Psoas muscle (tissue), 8 donors: ENCODE data around the gene TEKT4. TPM values are rescaled to one million over a fixed set of nuclear protein-coding genes. Genes with fewer than 3 reads are reported as not detected.
"Not testable (repeated sequence)": the region's sequence is repeated elsewhere in the genome, so short reads cannot be mapped to it uniquely, and the experiment has no call there.

Experiments used
- ATAC-seq, 4 donors: fragments of 200-7000 bp; cut with Tn5 transposase; one replicate each; pipeline ENCODE4 v1.9.1; 2020; ENCODE audit warnings: moderate library complexity in 3 of 4, mild to moderate bottlenecking in 2 of 4
- DNase-seq, 2 donors: peaks; one replicate each; pipeline ENCODE4 v3.0.0-alpha.2; 2020
- H3K27ac ChIP-seq: fragments of 200-600 bp; one replicate; pipeline ENCODE4 v1.8.0; 2022
- H3K27me3 ChIP-seq, 3 donors: fragments of 200-600 bp in 1 of 3; one replicate each; pipeline versions ENCODE4 v1.6.1 to v1.8.0; 2013 to 2022; ENCODE audit warnings: low read length in 2 of 3, mild to moderate bottlenecking in 2 of 3, moderate library complexity in 1 of 3; ENCODE audit not compliant: insufficient read depth in 3 of 3
- H3K36me3 ChIP-seq, 2 donors: fragments of 200-600 bp in 1 of 2; one replicate each; pipeline versions ENCODE4 v1.6.1 to v1.8.0; 2013 to 2022; ENCODE audit warnings: low read depth in 1 of 2, mild to moderate bottlenecking in 1 of 2, moderate library complexity in 1 of 2; ENCODE audit not compliant: insufficient read depth in 1 of 2
- H3K4me1 ChIP-seq: fragments of 200-600 bp; one replicate; pipeline ENCODE4 v1.8.0; 2022
- H3K4me3 ChIP-seq: fragments of 200-600 bp; one replicate; pipeline ENCODE4 v1.8.0; 2022; ENCODE audit warnings: mild to moderate bottlenecking
- H3K9me3 ChIP-seq: fragments of 200-600 bp; one replicate; pipeline ENCODE4 v1.8.0; 2022
- WGBS, 3 donors: extraction: QIAGEN DNeasy Blood & Tissue Kit; methylation state at CpG; one replicate each; pipeline versions ENCODE4 v1.1.6 to v1.1.7; 2013; 5-methylcytosine and 5-hydroxymethylcytosine counted together
- intact Hi-C, 2 donors: fragments of 100-400 bp; cut with DNase I; formaldehyde crosslinking; loops; one replicate each; pipeline versions ENCODE4 v1.11.0 to v1.14.2; 2022
- polyA plus RNA-seq, 3 donors: library from polyadenylated mRNA; stranded (reverse); fragments of 200-250 nt; gene quantifications; one replicate each; pipeline ENCODE4 v1.2.3, GENCODE V29; 2013
- total RNA-seq, 4 donors: library from RNA; stranded (reverse); fragmentation: NEBNext Ultra II Directional in 2 of 4; extraction: Animal tissue kit (Norgen Biotek cat#: 25700) in 2 of 4; gene quantifications; one replicate each; pipeline versions ENCODE4 v1.2.1 to v1.2.4, GENCODE V29; 2021 to 2023
- TF ChIP-seq, protein P1 (sequence below): fragments of 200-600 bp; IDR thresholded peaks from one replicate; pipeline ENCODE4 v1.8.0; 2022; ENCODE audit warnings: antibody characterized with exemption
- donor health status: healthy with polysubstance abuse.
- donor health status: DM: no; HTN: no; CAD: no; lungs with moderate emphysema.
- donor health status: Bipolar disorder and iron deficiency.
- donor health status: healthy.
- donor health status: DM: yes; HTN: yes; CAD: no.
- donor health status: DM: no; HTN: no; CAD: no.
- donor health status: DM: no; HTN: no; CAD: no.
- donor health status: DM: yes; HTN: yes; CAD: no.

Gene TEKT4
- total and polyA plus RNA-seq, 7 donors = 0.14 to 0.19 (median 0.17) TPM; not detected in 4

DNA sequence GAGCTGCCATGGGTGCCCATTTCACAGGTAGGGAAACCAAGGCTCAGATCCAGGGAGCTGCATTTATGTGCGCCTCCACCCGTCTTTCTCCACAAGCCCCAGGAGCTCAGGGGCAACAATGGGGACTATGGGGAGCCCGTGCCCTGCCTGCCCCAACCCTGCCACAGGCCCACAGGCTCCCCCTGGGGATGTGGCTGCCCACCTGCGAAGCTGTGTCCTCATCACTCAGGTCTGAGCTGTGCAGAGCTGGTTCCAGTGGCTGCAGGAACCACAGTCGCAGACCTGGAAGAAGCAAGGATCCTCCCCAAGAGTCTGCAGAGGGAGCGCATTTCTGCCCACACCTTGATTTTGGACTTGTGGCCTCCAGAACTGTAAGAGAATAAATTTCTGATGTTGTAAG, 9.8 kb downstream of the TEKT4 start:
- Histone ChIP-seq H3K4me3 (no peak overlapping the region), H3K36me3 (no peaks in the 10 kb centered on the region), H3K27ac (no peak overlapping the region), H3K4me1 (no peaks in the 10 kb centered on the region), H3K9me3 (no peaks in the 10 kb centered on the region), H3K27me3 (peaks cover 0 to 4% (median 0%) of the 10 kb centered on the region in 3 donors)
- TF ChIP-seq, protein P1, sequence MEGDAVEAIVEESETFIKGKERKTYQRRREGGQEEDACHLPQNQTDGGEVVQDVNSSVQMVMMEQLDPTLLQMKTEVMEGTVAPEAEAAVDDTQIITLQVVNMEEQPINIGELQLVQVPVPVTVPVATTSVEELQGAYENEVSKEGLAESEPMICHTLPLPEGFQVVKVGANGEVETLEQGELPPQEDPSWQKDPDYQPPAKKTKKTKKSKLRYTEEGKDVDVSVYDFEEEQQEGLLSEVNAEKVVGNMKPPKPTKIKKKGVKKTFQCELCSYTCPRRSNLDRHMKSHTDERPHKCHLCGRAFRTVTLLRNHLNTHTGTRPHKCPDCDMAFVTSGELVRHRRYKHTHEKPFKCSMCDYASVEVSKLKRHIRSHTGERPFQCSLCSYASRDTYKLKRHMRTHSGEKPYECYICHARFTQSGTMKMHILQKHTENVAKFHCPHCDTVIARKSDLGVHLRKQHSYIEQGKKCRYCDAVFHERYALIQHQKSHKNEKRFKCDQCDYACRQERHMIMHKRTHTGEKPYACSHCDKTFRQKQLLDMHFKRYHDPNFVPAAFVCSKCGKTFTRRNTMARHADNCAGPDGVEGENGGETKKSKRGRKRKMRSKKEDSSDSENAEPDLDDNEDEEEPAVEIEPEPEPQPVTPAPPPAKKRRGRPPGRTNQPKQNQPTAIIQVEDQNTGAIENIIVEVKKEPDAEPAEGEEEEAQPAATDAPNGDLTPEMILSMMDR = no peak
- ATAC-seq = no peak
- intact Hi-C loops = no loop called here
- no peak for DNase-seq
- 80 to 85% (median 82%) methylated on average over 6 of the region's 6 CpGs for WGBS, 3 donors

- Histone ChIP-seq H3K4me3 (no peak overlapping the region), H3K27me3 (no peaks in the 10 kb centered on the region), H3K9me3 (no peaks in the 10 kb centered on the region), H3K27ac (no peak overlapping the region), H3K36me3 (no peaks in the 10 kb centered on the region), H3K4me1 (no peaks in the 10 kb centered on the region)
- ATAC-seq (no peak), DNase-seq (no peak)
- WGBS, 3 donors = 22 to 29% (median 23%) methylated on average over 4 of the region's 4 CpGs
- intact Hi-C loops = no loop called here
- TF ChIP-seq, protein P1 = no peak
Measured at GRCh38 chr2:94890234-94890633, 19.0 kb downstream of the TEKT4 start.

DNA sequence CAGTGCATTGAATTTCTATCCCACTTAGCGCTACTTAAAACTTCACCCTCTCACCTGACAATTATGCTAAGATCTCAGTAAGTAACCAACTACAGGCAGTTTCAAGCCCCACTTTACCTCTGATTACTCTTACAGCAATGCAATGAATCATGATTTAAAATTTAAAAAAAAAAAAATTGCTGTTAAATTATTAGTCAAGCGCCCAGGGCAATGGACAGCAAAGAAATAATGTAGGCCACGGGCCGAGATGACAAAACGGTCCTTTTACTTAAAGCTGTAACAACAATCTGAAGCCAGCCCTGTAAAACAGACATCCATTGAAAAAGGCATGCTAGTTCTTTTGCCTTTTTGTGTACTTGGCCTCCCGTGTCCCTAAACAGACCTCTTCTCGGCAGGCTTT, 24.0 kb downstream of the TEKT4 start:
- H3K27ac ChIP-seq, H3K4me1 ChIP-seq, ATAC-seq, H3K27me3 ChIP-seq, H3K9me3 ChIP-seq, intact Hi-C loops, DNase-seq, H3K4me3 ChIP-seq, H3K36me3 ChIP-seq: not testable (repeated sequence)
- 63 to 70% (median 67%) methylated on average over 7 of the region's 7 CpGs for WGBS, 3 donors

DNA sequence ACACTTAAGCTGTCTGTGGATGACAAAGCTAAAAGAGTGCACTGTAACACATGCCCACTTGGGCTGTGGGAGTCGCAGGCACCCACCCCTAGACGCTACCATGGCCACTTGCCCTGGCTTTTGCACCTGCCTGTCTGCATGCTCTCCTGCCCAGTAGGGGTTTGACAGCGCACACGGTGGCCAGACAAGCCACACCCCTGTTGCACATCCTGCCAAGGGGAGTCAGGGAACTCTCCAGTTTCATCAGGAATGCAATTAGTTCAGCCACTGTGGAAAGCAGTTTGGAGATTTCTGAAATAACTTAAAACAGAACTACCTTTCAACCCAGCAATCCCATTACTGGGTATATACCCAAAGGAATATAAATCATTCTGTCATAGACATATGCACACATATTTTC, 35.7 kb downstream of the TEKT4 start:
- H3K9me3 ChIP-seq, intact Hi-C loops, H3K27me3 ChIP-seq, H3K27ac ChIP-seq, ATAC-seq, DNase-seq, H3K4me1 ChIP-seq, H3K36me3 ChIP-seq, H3K4me3 ChIP-seq: not testable (repeated sequence)
- WGBS, 3 donors = 30 to 38% (median 37%) methylated on average over 4 of the region's 4 CpGs

DNA sequence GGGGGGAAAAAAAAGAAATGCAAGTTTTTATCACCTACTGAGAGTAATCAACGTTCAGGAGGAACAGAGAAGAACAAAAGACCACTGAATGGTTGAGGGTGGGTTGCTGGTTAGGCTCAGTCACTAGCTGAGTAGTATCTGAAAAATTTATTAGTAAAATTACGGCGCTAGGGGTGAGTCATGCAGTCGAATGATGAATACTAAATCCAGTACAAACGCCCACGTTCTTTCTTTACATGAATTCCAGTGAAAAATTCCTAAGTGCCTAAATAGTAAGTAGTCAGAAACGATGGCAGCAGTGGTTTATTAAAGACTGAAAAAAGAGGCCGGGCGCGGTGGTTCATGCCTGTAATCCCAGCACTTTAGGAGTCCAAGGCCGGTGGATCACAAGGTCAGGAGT, 52.0 kb downstream of the TEKT4 start:
- DNase-seq = no peak
- intact Hi-C loops = no loop called here
- WGBS, 3 donors = 73 to 75% (median 74%) methylated on average over 11 of the region's 11 CpGs
- H3K4me3 ChIP-seq = no peak overlapping the region
- H3K27ac ChIP-seq = no peak overlapping the region
- no peak for ATAC-seq
- TF ChIP-seq, protein P1 = no peak
- no peaks in the 10 kb centered on the region for H3K4me1 ChIP-seq
- H3K27me3 ChIP-seq = no peaks in the 10 kb centered on the region
- H3K36me3 ChIP-seq = no peaks in the 10 kb centered on the region
- no peaks in the 10 kb centered on the region for H3K9me3 ChIP-seq

- H3K36me3 ChIP-seq, H3K9me3 ChIP-seq: not testable (repeated sequence)
Measured at GRCh38 chr2:94924999-94925398, 53.8 kb downstream of the TEKT4 start.

More at GRCh38 chr2:94924999-94925398, 53.8 kb downstream of the TEKT4 start:
- ATAC-seq, DNase-seq, H3K4me3 ChIP-seq, H3K27me3 ChIP-seq, H3K27ac ChIP-seq, H3K4me1 ChIP-seq, intact Hi-C loops: not testable (repeated sequence)
- 24 to 32% (median 28%) methylated on average over 2 of the region's 2 CpGs for WGBS, 3 donors

Other genes starting within 250 kb of the TEKT4 start
- under 1 TPM in 3 of 4 donors, not detected in 1; 0.53 to 0.92 (median 0.71) TPM for gene MAL, start 154.3 kb downstream of the TEKT4 start, total RNA-seq
- 1 to 10 TPM in 2 of 3 donors, under 1 TPM in 1; 0.95 to 1.5 (median 1.5) TPM for gene MAL, start 154.3 kb downstream of the TEKT4 start, polyA plus RNA-seq